Tibial nerve (tissue), 3 donors: Measurements from ENCODE around the gene CELSR1.

Experiments
- EP300 ChIP-seq, 2 donors: sonication (generic); formaldehyde crosslinking; IDR thresholded peaks; one replicate each; pipeline ENCODE4 v1.6.1; 2017; ENCODE audit warnings: antibody characterized with exemption in 2 of 2, mild to moderate bottlenecking in 1 of 2
- POLR2A ChIP-seq, 2 donors: fragments of 450-650 bp; IDR thresholded peaks; one replicate each; pipeline ENCODE4 v1.6.1; 2017; ENCODE audit warnings: antibody characterized with exemption in 2 of 2, mild to moderate bottlenecking in 2 of 2, moderate library complexity in 2 of 2

GRCh38 chr22:46428171-46428570 lies 109.2 kb downstream of the CELSR1 start:
- no peak for TF ChIP-seq EP300 (IDR thresholded peaks at IDR 0.05)
- no peak for TF ChIP-seq POLR2A (IDR thresholded peaks at IDR 0.05)
